Activated gamma-delta T cell treated with anti-CD3 and anti-CD28 coated beads, Interleukin-2, amount 50 U/mL, for 16 hours (primary cell): ENCODE results near the gene MANF.

Experiments used
- DNase-seq: peaks from one replicate; pipeline ENCODE4 v3.0.0-alpha.2; 2020; ENCODE audit warnings: low read depth

The MANF gene

DNA sequence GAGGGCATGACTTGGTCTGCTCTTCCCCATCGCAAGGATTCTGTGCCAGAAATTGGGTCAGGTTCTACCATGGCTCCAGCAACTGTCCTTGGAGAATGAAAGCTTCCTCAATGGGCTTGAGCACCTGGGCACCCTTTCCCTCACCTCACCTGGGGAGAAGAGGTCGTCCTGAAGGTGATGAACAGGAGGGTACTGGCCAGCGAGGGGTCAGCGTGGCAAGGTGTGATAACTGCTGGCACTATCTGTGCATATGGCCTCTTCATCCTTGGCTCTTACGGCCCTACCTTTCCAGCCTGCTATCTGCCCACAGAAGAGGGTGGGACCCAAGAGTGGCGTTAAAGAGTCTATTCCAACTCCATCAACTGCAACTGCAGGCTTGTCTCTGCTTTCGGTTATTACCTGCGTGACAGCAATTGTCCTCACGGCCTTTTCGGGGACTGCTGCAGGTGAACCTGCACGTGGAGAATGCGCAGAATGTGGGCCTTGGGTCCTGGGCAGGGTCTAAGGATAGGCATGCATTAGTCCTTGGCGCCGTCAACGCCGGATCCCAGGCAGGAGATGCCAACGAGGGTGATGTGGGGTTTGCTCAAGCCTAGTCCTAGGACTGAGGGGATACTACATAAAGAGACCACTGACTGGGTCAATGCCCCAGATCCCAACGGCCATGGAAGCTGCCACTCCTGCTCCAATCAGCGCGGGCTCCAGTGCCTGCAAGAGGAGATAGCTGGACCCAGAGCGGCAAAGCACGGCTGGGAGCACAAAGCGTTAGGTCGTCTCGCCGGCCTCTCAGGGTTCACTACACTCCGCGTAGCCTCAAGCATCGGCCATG lies 5.4 kb downstream of the MANF start:
- no peak for DNase-seq

DNA sequence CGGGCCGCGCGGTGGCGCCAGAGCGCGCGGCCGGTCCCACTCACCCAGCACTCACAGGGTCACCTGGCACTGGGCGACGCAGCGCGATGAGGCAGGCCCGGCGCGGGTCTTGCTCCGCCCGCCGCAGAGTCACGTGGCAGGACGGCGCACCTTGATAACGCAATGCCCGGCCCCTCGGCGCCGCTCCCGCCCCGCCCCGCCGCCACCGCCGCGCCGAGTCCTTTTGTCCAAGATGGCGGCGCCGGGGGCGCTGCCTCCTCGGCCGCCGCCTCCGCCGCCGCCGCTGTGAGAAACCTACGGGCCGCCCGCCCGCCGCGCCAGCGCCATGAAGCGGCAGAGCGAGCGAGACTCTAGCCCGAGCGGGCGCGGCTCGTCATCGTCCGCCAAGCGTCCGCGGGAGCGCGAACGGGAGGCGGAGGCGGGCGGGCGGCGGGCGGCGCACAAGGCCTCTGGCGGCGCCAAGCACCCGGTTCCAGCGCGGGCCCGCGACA lies 6.0 kb downstream of the MANF start, which contains the start of gene RBM15B:
RBM15B (plus strand) TSS at position 211 of the 491 bp plus-strand sequence; CDS start at position 326, 115 bp downstream.
- DNase-seq: peak; percentile 96

DNA sequence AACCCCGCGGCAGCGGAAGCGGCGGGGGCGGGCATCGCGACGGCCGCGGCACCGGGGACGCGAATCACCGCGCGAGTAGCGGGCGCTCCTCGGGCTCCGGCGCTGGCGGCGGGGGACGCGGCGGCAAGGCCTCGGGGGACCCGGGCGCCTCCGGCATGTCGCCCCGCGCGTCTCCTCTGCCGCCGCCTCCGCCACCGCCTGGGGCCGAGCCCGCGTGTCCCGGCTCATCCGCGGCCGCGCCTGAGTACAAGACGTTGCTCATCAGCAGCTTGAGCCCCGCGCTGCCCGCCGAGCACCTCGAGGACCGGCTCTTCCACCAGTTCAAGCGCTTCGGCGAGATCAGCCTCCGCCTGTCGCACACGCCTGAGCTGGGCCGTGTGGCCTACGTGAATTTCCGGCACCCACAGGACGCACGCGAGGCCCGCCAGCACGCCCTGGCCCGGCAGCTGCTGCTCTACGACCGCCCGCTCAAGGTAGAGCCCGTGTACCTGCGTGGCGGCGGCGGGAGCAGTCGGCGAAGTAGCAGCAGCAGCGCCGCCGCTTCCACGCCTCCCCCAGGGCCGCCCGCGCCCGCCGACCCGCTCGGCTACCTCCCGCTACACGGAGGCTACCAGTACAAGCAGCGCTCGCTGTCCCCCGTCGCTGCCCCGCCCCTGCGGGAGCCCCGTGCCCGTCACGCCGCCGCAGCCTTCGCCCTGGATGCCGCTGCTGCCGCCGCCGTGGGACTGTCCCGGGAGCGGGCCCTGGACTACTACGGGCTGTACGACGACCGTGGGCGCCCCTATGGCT lies 6.7 kb downstream of the MANF start:
- peak; percentile 19 for DNase-seq

DNA sequence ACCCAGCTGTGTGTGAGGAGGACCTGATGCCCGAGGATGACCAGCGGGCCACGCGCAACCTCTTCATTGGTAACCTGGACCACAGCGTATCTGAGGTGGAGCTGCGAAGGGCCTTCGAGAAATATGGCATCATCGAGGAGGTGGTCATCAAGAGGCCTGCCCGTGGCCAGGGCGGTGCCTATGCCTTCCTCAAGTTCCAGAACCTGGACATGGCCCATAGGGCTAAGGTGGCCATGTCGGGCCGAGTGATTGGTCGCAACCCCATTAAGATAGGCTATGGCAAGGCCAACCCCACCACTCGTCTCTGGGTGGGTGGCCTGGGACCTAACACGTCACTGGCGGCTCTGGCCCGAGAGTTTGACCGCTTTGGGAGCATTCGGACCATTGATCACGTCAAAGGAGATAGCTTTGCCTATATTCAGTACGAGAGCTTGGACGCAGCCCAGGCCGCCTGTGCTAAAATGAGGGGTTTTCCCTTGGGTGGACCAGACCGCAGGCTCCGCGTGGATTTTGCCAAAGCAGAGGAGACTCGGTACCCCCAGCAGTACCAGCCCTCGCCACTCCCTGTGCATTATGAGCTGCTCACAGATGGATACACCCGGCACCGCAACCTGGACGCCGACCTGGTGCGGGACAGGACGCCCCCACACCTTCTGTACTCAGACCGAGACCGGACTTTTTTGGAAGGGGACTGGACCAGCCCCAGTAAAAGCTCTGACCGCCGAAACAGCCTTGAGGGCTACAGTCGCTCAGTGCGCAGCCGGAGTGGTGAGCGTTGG lies 7.5 kb downstream of the MANF start:
- no peak for DNase-seq

DNA sequence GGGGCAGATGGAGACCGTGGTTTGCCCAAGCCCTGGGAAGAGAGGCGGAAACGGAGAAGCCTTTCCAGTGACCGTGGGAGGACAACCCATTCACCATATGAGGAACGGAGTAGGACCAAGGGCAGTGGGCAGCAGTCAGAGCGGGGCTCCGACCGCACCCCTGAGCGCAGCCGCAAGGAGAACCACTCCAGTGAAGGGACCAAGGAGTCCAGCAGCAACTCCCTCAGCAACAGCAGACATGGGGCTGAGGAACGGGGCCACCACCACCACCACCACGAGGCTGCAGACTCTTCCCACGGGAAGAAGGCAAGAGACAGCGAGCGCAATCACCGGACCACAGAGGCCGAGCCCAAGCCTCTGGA lies 8.0 kb downstream of the MANF start:
- DNase-seq: no peak

DNA sequence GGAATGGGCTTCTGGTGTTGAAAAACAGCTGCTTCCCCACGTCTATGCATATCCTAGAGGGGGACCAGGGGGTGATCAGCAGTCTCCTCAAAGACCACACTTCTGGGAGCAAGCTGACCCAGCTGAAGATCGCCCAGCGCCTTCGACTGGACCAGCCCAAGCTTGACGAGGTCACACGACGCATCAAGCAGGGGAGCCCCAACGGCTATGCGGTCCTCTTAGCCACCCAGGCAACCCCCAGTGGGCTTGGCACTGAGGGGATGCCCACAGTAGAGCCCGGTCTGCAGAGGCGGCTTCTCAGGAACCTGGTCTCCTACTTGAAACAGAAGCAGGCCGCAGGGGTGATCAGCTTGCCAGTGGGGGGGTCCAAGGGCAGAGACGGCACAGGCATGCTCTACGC lies 8.5 kb downstream of the MANF start:
- no peak for DNase-seq

DNA sequence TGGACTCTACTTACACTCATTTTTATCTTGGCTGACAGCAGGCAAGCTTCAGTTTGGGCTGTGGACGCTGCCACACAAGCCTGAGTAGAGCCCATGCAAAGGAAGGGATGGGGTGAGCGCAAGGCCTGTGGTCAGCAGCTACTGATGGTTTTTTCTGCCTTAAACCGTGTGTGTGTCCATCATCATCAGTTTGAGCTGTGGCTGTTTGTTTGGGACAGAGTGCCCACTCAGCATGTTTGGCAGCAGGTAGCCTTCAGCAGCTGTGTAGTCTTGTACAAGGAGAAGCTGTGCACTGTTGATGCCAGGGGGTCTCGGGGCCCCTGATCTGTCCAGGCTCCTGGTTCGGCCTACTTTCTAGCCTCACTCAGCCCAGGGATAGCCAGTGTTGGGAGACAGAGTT lies 9.4 kb downstream of the MANF start:
- no peak for DNase-seq

DNA sequence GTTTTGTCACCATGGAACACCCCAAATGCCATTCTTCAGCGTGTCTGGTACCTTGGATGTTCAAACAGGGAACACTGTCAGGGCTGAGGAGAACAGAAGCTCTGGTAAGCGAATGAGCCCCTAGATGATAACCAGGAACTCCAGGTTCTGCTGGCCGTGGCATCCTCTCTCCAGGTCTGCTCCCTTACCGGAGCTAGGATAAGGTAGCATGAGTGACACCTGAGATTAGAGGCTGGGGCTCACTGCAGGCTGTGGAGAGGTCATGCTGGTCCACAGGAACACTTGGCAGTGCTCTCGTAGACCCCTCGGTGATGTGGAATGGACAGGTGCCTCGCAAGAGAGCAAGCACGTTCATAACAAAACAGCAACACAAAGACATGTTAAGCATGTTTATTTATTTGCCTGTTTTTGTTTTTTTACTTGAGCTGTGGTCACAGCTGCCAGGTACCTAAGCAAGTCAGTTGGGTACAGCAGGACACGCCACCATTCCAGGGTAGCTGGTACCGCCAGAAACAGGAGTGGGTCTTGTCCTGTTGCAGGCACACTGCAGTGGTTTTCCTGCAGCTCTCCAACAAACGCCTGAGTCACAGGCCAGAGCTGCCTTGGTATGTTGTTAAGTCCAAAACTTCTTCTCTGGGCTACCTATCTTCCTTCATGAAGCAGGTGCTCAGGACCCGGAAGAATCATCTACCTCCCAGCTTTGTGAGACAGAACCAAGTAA lies 10.6 kb downstream of the MANF start:
- DNase-seq: no peak

DNA sequence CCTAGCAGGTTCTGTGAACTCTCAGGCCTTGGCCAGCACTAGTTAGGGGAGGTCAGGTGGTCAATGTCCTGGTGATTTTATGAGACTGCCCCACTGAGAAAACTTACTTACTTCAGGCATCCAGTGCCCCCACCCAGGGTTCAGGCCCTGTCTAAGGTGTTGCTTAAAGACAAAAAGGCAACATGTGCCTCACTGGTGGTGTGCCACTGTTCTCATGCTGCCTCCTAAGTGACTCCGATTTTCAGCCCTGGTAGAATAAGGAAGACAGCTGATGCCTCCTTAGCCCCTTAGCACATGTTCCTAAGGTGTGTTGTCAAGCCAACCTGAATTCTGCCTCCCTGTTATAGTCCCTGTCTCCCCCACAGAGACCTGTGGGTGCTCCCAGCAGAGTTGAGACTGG lies 11.3 kb downstream of the MANF start:
- no peak for DNase-seq

DNA sequence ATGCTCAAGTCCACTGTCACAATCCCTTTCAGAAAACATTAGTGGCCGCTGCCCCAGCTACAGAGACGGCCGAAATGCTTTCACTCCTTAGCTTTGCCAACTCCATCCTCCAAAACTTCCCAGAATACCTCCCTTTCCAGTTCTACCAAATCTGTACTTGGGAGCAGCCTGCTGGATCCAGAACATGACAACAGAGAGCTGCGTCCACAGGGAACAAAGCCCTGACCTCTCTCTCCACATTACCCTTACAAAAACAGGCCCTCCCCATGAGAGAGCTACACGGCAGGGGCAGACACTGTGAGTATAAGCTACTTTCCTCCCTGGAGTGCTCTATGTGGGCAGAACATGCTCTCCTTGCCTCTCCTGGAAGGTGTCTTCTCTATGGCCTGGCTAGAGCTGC lies 12.3 kb downstream of the MANF start:
- no peak for DNase-seq

DNA sequence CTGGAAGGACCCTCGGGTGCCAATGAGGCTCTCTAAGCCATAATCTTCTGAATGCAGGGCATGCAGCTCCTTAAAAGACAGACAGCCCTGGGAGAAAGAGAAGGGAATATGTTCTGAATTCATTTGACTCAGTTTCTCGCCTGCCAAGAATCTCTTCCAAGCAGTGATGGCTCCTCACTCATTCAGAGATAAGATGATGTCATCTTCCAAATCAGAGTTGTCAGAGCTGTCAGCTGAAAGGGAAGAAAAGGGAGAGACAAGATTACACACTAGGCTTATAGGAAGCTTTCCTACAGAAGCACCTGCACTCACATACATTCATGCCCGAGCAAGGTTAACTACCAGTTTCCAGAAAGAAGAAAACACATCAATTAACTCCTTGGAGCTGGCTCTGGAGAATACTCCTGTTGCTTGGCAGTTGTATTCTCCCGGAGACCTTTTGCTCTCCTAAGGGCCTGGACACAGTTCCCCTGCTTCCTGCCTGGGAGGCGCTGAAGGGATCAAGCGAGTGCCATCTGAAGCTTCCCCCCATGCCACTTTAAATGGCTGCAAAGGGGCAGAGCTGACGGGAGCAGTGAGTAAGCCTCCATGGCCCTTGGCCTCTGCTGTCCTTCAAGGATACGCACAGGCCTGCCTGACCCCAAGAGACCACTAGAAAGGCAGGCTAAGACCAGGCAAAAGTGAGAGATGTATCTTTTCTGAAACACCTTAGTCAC lies 13.7 kb downstream of the MANF start:
- DNase-seq: no peak

DNA sequence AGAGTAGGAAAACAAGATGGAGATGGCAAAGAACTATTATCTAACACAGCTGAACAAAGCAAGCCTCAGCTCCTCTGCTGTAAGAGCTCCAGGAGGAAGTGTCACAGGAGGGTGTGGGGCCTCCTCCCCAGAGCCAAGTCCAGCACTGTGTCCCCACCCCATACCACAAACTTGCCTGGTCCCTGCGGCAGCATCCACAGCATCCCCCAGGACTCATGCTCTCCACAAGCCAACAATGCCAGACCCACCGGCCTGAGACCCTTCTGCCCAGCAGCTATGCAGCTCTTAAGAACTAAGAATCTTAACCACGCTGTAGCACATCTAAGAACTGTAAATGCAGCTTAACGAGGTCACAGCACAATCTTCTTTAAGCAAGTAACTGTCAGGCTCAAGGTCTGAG lies 15.1 kb downstream of the MANF start:
- no peak for DNase-seq

DNA sequence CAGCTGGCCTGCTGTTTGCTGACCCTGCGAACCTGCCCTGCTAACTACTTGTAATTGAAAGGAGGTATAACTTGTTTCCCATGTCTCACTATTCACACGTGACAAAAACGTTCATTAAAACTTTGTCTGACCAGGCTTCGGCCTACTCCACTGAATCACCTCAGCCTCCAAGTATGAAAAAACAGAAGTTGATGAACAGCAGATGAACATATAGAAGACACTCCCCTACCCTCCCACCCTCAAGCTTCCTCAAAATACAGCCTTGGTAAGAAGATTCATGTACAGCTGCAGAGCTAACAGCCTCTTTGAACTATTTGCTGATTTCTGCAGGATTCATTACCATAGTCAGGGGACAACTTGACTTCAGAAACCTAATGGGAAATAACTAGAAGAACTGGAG lies 16.6 kb downstream of the MANF start:
- no peak for DNase-seq

DNA sequence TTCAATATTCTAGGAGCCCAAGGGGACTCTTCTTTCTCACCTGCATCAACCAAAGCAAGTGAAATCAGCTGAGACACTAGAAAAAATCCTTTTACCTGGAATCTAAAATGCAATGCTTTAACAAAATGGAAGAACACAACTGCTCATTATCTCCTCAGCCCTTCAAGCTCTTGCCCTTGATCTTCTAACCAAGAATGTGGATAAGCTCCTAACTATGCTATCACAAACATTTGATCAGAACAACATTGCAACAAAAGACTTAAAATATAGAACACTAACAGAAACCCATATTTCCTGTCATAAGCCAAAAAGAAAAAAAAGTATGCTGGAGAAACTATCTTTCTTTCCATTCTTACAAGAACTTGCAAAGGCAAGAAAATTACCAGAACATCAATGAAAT lies 18.6 kb downstream of the MANF start:
- DNase-seq: no peak

DNA sequence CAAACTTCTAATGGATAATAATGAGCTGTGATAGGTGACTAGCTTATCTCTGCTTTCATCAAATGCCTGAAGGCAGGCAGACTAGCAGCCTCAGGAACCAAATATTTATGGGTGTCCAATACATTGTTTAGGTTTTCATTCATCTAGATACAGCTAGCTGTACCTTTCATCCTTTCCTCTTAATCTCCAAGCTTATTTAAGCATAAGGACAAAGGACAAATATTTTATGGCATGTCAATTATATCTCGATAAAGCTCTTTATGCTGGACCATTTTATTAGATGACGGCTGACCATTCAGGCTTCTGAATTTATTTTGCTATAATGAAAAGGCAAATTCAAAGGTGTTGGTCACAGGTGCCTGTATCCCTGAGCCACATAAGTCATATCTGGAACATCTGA lies 22.9 kb downstream of the MANF start:
- no peak for DNase-seq

DNA sequence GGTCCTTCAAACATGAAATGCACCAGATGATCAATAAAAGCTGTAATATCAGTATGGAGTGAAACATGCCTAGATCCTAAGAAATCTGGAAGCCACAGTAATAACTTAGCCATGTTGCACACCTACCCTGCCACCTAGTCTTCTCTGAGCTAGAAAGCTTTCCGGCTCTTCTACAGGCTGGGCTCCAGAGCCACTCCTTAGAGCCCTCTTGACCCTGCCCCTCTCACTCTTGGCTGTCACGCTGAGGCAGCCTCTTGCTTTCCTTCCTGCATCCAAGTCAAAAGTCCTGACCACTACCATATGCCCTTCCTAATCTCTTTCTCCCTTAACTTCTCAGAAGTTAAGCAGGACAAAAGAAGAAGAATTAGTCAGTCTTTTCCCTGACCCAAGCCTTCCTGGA lies 23.7 kb downstream of the MANF start:
- no peak for DNase-seq

DNA sequence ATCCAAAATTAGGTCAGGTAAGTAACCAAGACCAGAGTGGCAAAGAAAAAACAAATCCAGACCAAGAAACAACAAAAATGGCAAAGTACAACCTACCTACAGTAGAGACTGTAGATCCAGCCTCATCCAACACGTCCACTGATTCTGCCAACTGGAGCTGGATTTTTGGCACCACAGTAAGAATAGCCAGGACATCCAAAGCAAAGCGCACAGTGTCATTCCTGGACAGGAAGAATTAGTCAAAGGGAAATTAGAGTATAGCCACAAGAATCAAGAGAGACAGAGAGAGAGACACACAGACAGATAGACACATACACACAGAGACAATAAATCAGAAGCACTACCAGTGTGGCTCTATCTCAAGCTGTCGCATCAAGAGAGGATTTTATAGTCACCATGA lies 37.1 kb downstream of the MANF start:
- no peak for DNase-seq

DNA sequence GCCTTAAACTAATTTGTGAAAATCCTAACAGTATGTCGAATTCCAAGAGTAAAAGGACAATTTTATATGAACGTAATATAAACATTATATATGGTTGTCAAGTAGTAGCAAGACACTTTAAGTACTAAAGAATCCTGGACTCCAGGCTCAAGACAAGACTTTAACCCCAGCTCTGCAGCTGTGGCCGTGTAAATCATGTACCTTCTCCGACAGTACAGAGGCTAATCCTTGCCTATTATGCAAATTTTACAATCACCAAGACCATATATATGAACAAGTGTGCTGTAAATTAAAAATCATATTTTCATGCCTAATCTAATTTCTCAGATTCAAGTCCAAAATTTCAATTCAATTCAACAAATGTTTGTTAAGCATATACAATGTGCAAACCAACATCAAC lies 41.8 kb downstream of the MANF start:
- DNase-seq: no peak

DNA sequence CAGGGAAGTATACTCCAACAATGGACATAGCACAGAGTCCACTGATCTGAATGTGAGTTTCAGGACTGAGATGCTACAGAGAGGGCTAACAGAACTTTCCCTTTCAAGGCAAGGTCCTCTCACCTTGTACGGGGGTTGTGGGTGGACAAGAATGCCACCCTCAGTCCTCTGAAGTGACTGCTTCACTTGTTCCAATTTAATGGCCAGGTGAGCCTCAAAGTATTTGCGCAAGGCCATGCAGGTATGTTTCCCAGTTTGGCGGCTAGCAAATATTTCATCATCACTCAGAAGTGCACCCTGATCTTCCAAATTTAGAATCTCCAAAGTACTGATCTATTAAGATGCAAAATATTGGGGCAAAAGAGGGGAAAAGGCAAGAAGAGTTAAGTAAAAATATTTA lies 44.0 kb downstream of the MANF start:
- DNase-seq: no peak

DNA sequence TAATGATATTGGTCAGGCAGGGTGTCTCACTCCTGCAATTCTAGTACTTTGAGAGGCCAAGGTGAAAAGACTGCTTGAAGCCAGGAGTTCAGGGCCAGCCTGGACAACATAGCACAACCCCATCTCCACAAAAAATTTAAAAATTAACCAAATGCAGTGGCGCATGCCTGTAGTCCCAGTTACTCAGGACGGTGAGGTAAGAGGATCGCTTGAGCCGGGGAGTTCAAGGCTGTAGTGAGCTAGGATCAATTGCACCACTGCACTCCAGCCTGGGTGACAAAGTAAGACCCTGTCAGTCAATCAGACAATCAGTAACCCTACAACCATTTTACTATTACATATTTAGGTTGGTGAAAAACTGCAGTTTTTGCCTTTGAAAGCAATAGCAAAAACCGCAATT lies 49.0 kb downstream of the MANF start:
- DNase-seq: no peak

DNA sequence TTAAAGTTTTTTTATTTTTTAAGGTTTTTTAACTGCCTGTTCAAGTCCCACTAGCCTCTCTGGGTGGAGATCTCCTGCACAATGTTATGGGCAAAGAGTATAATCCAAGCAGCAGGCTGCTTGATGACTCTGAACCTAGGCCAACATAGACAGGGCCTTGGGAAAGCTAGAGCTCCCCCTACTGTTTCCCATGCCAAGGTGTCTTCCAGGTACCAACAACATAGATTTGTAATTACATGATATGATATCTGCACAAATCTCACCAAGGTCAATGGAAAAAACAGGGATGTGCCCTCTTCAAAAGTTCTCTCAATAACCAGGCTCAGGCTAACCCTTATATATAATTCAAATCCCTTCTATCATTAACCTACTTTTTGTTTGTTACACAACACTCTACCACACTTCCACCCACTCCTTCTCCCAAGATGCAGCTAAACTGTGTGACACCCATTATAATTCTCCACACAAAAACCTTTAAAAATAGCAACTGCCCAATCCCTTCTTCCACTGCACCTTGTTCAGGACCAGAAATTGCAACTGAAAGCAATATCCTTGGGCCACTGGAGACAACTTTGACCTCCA lies 49.7 kb downstream of the MANF start:
- DNase-seq: peak; percentile 13
